ENCODE measurements around the gene NHSL1.

The NHSL1 gene

GRCh38 chr6:138492113-138492512, 7.2 kb downstream of the NHSL1 start:
- no peak overlapping the region for H3K9ac ChIP-seq (ENCODE audit: low read depth, low read length, poor library complexity)
- H3K23ac ChIP-seq (ENCODE audit: low read depth, low read length, poor library complexity), result no peak overlapping the region
- no peak overlapping the region for H2BK5ac ChIP-seq (ENCODE audit: low read length)
- H2AK5ac ChIP-seq (ENCODE audit: low read depth, low read length), result no peak overlapping the region
- H3K14ac ChIP-seq (ENCODE audit: low read length), result no peak overlapping the region
- no peaks in the 10 kb centered on the region for H3K79me1 ChIP-seq (ENCODE audit: low read depth, low read length)
- WGBS, 2 donors (ENCODE audit: extremely low coverage in 2 of 2, insufficient read length in 2 of 2, insufficient replicate concordance in 1 of 2), result no CpG with 5 or more reads among the region's 4 CpGs
- H2BK12ac ChIP-seq (ENCODE audit: low read length), result no peak overlapping the region
- H4K91ac ChIP-seq (ENCODE audit: low read depth, low read length, poor library complexity), result no peak overlapping the region
- no peak for DNase-seq (ENCODE audit: low spot score)
- no peak overlapping the region for H2BK15ac ChIP-seq (ENCODE audit: low read length)
- H3K4me1 ChIP-seq (ENCODE audit: control insufficient read depth in 2 of 2, insufficient read depth in 1 of 2, low read depth in 1 of 2, low read length in 2 of 2), result peaks cover 9 to 37% of the 10 kb centered on the region in 2 donors
- peaks cover 3 to 82% of the 10 kb centered on the region in 2 donors for H3K36me3 ChIP-seq (replicated peaks in 1 of 2; ENCODE audit: control insufficient read depth in 2 of 2, insufficient read depth in 2 of 2, low read length in 2 of 2)
- H3K4me3 ChIP-seq (ENCODE audit: low read length in 2 of 2), result no peak overlapping the region
- H3K9me3 ChIP-seq (replicated peaks in 1 of 2; ENCODE audit: control insufficient read depth in 2 of 2, insufficient read depth in 1 of 2, low read depth in 1 of 2, low read length in 2 of 2), result peaks cover 0 to 4% of the 10 kb centered on the region in 2 donors
- H2BK120ac ChIP-seq (ENCODE audit: low read depth, low read length), result no peak overlapping the region
- no peak overlapping the region for H4K8ac ChIP-seq (ENCODE audit: low read depth, low read length)
- no peak overlapping the region for H3K18ac ChIP-seq (ENCODE audit: low read length)
- no peaks in the 10 kb centered on the region for H3K27me3 ChIP-seq (ENCODE audit: control insufficient read depth in 3 of 3, insufficient read depth in 3 of 3, low read depth in 1 of 3, low read length in 3 of 3)
- H3K4me2 ChIP-seq (ENCODE audit: insufficient read depth, low read length, poor library complexity, severe bottlenecking), result no peak overlapping the region
- H3K27ac ChIP-seq (replicated peaks; ENCODE audit: low read length), result no peak overlapping the region
- no peak overlapping the region for H3K4ac ChIP-seq (ENCODE audit: low read length)
- H2AFZ ChIP-seq (ENCODE audit: low read length), result no peak overlapping the region

GRCh38 chr6:138491017-138491416, 8.3 kb downstream of the NHSL1 start:
- no peak overlapping the region for H3K18ac ChIP-seq (ENCODE audit: low read length)
- H3K23ac ChIP-seq (ENCODE audit: low read depth, low read length, poor library complexity), result no peak overlapping the region
- no peak for DNase-seq (ENCODE audit: low spot score)
- WGBS, 2 donors (ENCODE audit: extremely low coverage in 2 of 2, insufficient read length in 2 of 2, insufficient replicate concordance in 1 of 2), result no CpG with 5 or more reads among the region's 1 CpG
- no peak overlapping the region for H3K27ac ChIP-seq (replicated peaks; ENCODE audit: low read length)
- H3K79me1 ChIP-seq (ENCODE audit: low read depth, low read length), result no peaks in the 10 kb centered on the region
- H2BK12ac ChIP-seq (ENCODE audit: low read length), result no peak overlapping the region
- H2BK120ac ChIP-seq (ENCODE audit: low read depth, low read length), result no peak overlapping the region
- H2BK5ac ChIP-seq (ENCODE audit: low read length), result no peak overlapping the region
- H3K4me1 ChIP-seq (ENCODE audit: control insufficient read depth in 2 of 2, insufficient read depth in 1 of 2, low read depth in 1 of 2, low read length in 2 of 2), result peaks cover 16 to 42% of the 10 kb centered on the region in 2 donors
- no peak overlapping the region for H3K4ac ChIP-seq (ENCODE audit: low read length)
- no peak overlapping the region for H3K9ac ChIP-seq (ENCODE audit: low read depth, low read length, poor library complexity)
- H3K27me3 ChIP-seq (ENCODE audit: control insufficient read depth in 3 of 3, insufficient read depth in 3 of 3, low read depth in 1 of 3, low read length in 3 of 3), result no peaks in the 10 kb centered on the region
- no peak overlapping the region for H2BK15ac ChIP-seq (ENCODE audit: low read length)
- H3K9me3 ChIP-seq (replicated peaks in 1 of 2; ENCODE audit: control insufficient read depth in 2 of 2, insufficient read depth in 1 of 2, low read depth in 1 of 2, low read length in 2 of 2), result peaks cover 0 to 3% of the 10 kb centered on the region in 2 donors
- peaks cover 3 to 82% of the 10 kb centered on the region in 2 donors for H3K36me3 ChIP-seq (replicated peaks in 1 of 2; ENCODE audit: control insufficient read depth in 2 of 2, insufficient read depth in 2 of 2, low read length in 2 of 2)
- H2AK5ac ChIP-seq (ENCODE audit: low read depth, low read length), result no peak overlapping the region
- no peak overlapping the region for H3K4me2 ChIP-seq (ENCODE audit: insufficient read depth, low read length, poor library complexity, severe bottlenecking)
- no peak overlapping the region for H2AFZ ChIP-seq (ENCODE audit: low read length)
- no peak overlapping the region for H4K91ac ChIP-seq (ENCODE audit: low read depth, low read length, poor library complexity)
- H3K4me3 ChIP-seq (ENCODE audit: low read length in 2 of 2), result no peak overlapping the region
- H4K8ac ChIP-seq (ENCODE audit: low read depth, low read length), result no peak overlapping the region
- H3K14ac ChIP-seq (ENCODE audit: low read length), result no peak overlapping the region

- Histone ChIP-seq H3K27me3 (ENCODE audit: control insufficient read depth in 3 of 3, insufficient read depth in 3 of 3, low read depth in 1 of 3, low read length in 3 of 3) (no peaks in the 10 kb centered on the region), H3K9me3 (replicated peaks in 1 of 2; ENCODE audit: control insufficient read depth in 2 of 2, insufficient read depth in 1 of 2, low read depth in 1 of 2, low read length in 2 of 2) (no peaks in the 10 kb centered on the region), H2BK120ac (ENCODE audit: low read depth, low read length) (no peak overlapping the region), H4K91ac (ENCODE audit: low read depth, low read length, poor library complexity) (no peak overlapping the region), H3K4ac (ENCODE audit: low read length) (no peak overlapping the region), H3K27ac (replicated peaks; ENCODE audit: low read length) (no peak overlapping the region), H3K14ac (ENCODE audit: low read length) (no peak overlapping the region), H3K18ac (ENCODE audit: low read length) (no peak overlapping the region), H2BK15ac (ENCODE audit: low read length) (no peak overlapping the region), H4K8ac (ENCODE audit: low read depth, low read length) (no peak overlapping the region), H3K23ac (ENCODE audit: low read depth, low read length, poor library complexity) (no peak overlapping the region), H2AFZ (ENCODE audit: low read length) (no peak overlapping the region), H3K79me1 (ENCODE audit: low read depth, low read length) (no peaks in the 10 kb centered on the region), H2AK5ac (ENCODE audit: low read depth, low read length) (no peak overlapping the region), H3K4me2 (ENCODE audit: insufficient read depth, low read length, poor library complexity, severe bottlenecking) (no peak overlapping the region), H2BK12ac (ENCODE audit: low read length) (no peak overlapping the region), H3K4me3 (ENCODE audit: low read length in 2 of 2) (no peak overlapping the region), H3K36me3 (replicated peaks in 1 of 2; ENCODE audit: control insufficient read depth in 2 of 2, insufficient read depth in 2 of 2, low read length in 2 of 2) (peaks cover 3 to 70% of the 10 kb centered on the region in 2 donors), H3K9ac (ENCODE audit: low read depth, low read length, poor library complexity) (no peak overlapping the region), H2BK5ac (ENCODE audit: low read length) (no peak overlapping the region), H3K4me1 (ENCODE audit: control insufficient read depth in 2 of 2, insufficient read depth in 1 of 2, low read depth in 1 of 2, low read length in 2 of 2) (peaks cover 19 to 54% of the 10 kb centered on the region in 2 donors)
- DNase-seq (ENCODE audit: low spot score), result no peak
- no CpG with 5 or more reads among the region's 2 CpGs for WGBS, 2 donors (ENCODE audit: extremely low coverage in 2 of 2, insufficient read length in 2 of 2, insufficient replicate concordance in 1 of 2)
These were observed 9.4 kb downstream of the NHSL1 start for GRCh38 chr6:138489846-138490245.

DNA sequence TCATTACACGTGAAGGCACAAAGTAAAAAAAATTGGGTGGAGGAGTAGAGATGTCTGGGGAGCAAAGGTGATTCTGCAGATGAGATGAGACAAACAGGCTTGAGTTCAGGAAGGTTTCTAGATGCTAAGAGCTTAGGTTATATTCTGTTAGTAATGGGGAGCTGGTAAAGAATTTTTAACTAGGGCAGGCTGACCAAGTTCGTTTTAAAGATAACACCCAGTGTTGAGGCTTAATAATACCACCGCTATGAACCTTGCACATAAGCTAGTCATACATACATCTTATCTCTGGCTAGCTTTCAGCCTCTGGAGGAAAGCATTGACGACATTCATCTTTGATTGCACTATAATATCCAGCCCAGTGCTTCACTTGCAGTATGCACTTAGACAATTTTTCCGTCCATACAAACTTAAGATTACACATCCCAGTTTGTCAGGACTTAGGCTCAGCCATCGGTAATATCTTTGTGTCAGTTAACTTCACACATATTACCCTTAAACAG, 12.1 kb downstream of the NHSL1 start:
- Histone ChIP-seq H2BK5ac (ENCODE audit: low read length) (no peak overlapping the region), H2BK12ac (ENCODE audit: low read length) (no peak overlapping the region), H3K9ac (ENCODE audit: low read depth, low read length, poor library complexity) (no peak overlapping the region), H4K8ac (ENCODE audit: low read depth, low read length) (no peak overlapping the region), H2AFZ (ENCODE audit: low read length) (no peak overlapping the region), H4K91ac (ENCODE audit: low read depth, low read length, poor library complexity) (no peak overlapping the region), H3K4me1 (ENCODE audit: control insufficient read depth in 2 of 2, insufficient read depth in 1 of 2, low read depth in 1 of 2, low read length in 2 of 2) (peaks cover 21 to 41% of the 10 kb centered on the region in 2 donors), H2AK5ac (ENCODE audit: low read depth, low read length) (no peak overlapping the region), H3K9me3 (replicated peaks in 1 of 2; ENCODE audit: control insufficient read depth in 2 of 2, insufficient read depth in 1 of 2, low read depth in 1 of 2, low read length in 2 of 2) (peaks cover 0 to 7% of the 10 kb centered on the region in 2 donors), H3K27me3 (ENCODE audit: control insufficient read depth in 3 of 3, insufficient read depth in 3 of 3, low read depth in 1 of 3, low read length in 3 of 3) (no peaks in the 10 kb centered on the region), H3K23ac (ENCODE audit: low read depth, low read length, poor library complexity) (no peak overlapping the region), H3K4me2 (ENCODE audit: insufficient read depth, low read length, poor library complexity, severe bottlenecking) (no peak overlapping the region), H3K4me3 (ENCODE audit: low read length in 2 of 2) (no peak overlapping the region), H2BK120ac (ENCODE audit: low read depth, low read length) (no peak overlapping the region), H2BK15ac (ENCODE audit: low read length) (no peak overlapping the region), H3K4ac (ENCODE audit: low read length) (no peak overlapping the region), H3K36me3 (replicated peaks in 1 of 2; ENCODE audit: control insufficient read depth in 2 of 2, insufficient read depth in 2 of 2, low read length in 2 of 2) (peaks cover 3 to 65% of the 10 kb centered on the region in 2 donors), H3K27ac (replicated peaks; ENCODE audit: low read length) (peak overlapping the region; percentile 76), H3K14ac (ENCODE audit: low read length) (no peak overlapping the region), H3K79me1 (ENCODE audit: low read depth, low read length) (no peaks in the 10 kb centered on the region), H3K18ac (ENCODE audit: low read length) (no peak overlapping the region)
- no CpG with 5 or more reads among the region's 6 CpGs for WGBS, 2 donors (ENCODE audit: extremely low coverage in 2 of 2, insufficient read length in 2 of 2, insufficient replicate concordance in 1 of 2)
- no peak for DNase-seq (ENCODE audit: low spot score)
